Breast epithelium (tissue), 3 donors: ENCODE data around the gene TRMT11.

Experiments
- CTCF ChIP-seq, 3 donors: fragments of 450-650 bp; IDR thresholded peaks; one replicate each; pipeline ENCODE4 v1.5.1; 2016 to 2017; ENCODE audit warnings: antibody characterized with exemption in 3 of 3, mild to moderate bottlenecking in 3 of 3, moderate library complexity in 3 of 3
- POLR2A ChIP-seq: fragments of 450-650 bp; IDR thresholded peaks from one replicate; pipeline ENCODE4 v1.6.1; 2016; ENCODE audit warnings: antibody characterized with exemption, mild to moderate bottlenecking, moderate library complexity
- POLR2AphosphoS5 ChIP-seq, 3 donors: sonication (generic); formaldehyde crosslinking; IDR thresholded peaks; one replicate each; pipeline ENCODE4 v1.6.1; 2017; ENCODE audit warnings: antibody characterized with exemption in 3 of 3

DNA sequence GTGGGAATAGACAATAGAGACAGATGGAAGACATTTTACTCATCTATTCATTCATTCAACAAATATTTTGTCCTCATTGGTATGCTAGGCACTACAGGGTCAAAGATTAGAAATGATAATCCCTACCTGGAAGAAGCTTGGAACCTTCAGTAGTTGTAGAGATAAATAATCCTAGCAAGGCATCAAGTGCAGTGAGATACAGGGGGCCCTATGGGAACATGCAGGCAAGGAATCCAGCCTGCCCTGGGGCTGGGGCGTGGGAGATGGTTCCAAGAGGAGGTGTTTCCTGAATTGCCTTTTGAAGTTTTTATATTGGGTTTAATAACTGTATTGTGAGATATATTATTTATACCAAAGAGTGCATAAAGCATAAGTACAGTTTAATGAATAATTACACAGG lies 64.5 kb downstream of the TRMT11 start:
- TF ChIP-seq CTCF (IDR thresholded peaks at IDR 0.05), result no peak
- no peak for TF ChIP-seq POLR2AphosphoS5 (IDR thresholded peaks at IDR 0.05)
- no peak for TF ChIP-seq POLR2A
